ENCODE measurements around the gene EPM2A. TPM values are rescaled to one million over a fixed set of nuclear protein-coding genes. Genes with fewer than 3 reads are reported as not detected.

Gene EPM2A
- total RNA-seq, 5 donors from 2014 or later (not counting 1 experiment from before 2014, with no cell fraction given) = 9.0 to 13.5 (median 10.7) TPM

Other genes with a start within 250 kb of the EPM2A start
- gene FBXO30, start 79.3 kb upstream of the EPM2A start, total RNA-seq = 1 to 10 TPM; 2.5 to 6.2 (median 5.0) TPM
- gene SHPRH, start 228.8 kb upstream of the EPM2A start, total RNA-seq = 10 to 100 TPM; 26.2 to 32.4 (median 28.9) TPM